Measurements from ENCODE around the gene SLC26A5.
"Not testable (repeated sequence)": the region's sequence is repeated elsewhere in the genome, so short reads cannot be mapped to it uniquely, and the experiment has no call there.

SLC26A5 gene, protein sequence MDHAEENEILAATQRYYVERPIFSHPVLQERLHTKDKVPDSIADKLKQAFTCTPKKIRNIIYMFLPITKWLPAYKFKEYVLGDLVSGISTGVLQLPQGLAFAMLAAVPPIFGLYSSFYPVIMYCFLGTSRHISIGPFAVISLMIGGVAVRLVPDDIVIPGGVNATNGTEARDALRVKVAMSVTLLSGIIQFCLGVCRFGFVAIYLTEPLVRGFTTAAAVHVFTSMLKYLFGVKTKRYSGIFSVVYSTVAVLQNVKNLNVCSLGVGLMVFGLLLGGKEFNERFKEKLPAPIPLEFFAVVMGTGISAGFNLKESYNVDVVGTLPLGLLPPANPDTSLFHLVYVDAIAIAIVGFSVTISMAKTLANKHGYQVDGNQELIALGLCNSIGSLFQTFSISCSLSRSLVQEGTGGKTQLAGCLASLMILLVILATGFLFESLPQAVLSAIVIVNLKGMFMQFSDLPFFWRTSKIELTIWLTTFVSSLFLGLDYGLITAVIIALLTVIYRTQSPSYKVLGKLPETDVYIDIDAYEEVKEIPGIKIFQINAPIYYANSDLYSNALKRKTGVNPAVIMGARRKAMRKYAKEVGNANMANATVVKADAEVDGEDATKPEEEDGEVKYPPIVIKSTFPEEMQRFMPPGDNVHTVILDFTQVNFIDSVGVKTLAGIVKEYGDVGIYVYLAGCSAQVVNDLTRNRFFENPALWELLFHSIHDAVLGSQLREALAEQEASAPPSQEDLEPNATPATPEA

DNA sequence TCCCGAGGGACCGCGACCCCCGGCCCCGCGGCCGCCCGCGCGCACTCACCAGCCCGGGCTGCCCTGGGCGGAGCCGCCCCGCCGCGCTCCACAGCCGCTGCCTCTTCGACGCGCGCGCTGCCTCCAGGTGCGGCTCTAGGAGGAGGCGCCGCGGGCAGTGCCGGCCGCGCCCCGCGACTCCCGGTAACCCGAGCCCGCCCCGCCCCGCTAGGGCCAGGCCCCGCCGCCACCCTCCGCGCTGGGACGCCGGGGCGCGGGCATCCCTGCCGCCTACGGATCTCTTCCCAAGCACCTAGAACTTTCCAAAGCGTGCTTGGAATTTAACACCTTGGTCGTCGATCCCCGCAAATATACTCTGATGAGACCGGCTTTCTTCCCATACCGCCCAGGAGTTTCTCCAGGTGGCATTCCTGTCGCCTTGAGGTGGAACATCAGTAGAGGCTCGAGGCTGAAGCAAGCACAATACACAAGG is at the start of gene SLC26A5:
TSS of gene SLC26A5 (minus strand) at position 159 of the 472 bp plus-strand sequence. CDS start 24,693 bp downstream, outside the sequence.
- peak; percentile 27 for DNase-seq

DNA sequence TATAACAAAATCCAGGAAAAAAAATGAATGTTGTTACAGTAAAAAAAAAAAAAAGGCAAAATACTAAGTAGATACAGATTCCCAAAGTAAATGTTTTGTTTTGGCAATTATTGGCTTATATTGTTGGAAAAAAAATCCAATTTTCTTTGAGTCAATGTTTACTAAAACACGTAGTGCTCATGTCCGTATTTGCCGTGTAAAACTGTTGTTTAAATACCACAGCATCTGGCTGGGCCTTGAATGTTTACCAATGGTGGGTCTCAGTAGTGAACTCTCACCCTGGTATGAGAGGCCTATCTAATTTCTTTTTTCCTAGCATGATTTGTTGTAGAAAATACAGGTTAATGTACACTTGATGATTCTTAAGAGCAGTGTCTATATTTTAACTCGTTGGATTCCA is 41.4 kb upstream of the SLC26A5 start:
- DNase-seq: peak; percentile 78

DNA sequence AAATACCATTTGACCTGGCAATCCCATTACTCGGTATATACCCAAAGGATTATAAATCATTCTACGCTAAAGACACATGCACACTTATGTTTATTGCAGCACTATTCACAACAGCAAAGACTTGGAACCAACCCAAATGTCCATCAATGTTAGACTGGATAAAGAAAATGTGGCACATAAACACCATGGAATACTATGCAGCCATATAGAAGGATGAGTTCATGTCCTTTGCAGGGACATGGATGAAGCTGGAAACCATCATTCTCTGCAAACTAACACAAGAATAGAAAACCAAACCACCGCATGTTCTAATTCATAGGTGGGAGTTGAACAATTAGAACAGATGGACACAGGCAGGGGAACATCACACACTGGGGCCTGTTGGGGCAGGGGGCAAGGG is 40.9 kb upstream of the SLC26A5 start:
- DNase-seq: not testable (repeated sequence)

DNA sequence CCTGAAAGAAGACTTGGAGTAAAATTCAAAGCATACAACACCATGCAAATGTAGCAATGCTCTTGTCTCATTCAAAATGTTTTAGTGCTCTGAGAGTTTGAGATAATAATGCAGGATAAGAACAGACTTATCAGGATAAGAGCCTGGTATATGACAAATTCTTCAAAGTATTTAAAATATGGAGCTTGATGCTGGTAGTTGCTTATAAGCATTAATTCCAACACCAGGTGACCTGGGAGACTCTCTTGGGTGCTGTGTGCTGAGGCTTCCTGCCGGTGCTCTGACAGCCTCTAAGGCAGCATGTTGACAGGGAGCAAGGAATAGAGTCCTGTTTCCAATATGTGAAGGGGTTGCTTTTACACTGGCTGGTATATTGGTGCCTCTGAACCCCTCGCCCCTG is 34.8 kb upstream of the SLC26A5 start:
- no peak for DNase-seq

DNA sequence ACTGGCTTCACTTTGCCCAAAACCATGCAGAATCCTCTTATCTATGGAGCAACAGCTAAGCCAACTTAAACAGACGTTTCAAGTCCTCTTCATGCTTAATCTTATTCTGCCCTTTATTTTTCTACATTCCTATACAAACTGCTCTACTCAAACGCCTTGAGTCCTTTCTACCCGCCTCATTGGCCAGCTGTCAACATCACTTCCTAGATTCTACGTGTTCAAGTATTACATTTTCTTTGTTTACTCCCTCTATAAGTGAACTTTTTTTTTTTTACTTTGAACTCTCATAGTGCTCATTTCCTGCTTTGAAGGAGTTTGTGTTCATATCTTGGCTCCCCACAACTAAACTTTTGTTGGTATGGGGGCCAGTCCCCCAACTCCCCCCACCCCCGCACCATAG is 28.9 kb upstream of the SLC26A5 start:
- DNase-seq: no peak

DNA sequence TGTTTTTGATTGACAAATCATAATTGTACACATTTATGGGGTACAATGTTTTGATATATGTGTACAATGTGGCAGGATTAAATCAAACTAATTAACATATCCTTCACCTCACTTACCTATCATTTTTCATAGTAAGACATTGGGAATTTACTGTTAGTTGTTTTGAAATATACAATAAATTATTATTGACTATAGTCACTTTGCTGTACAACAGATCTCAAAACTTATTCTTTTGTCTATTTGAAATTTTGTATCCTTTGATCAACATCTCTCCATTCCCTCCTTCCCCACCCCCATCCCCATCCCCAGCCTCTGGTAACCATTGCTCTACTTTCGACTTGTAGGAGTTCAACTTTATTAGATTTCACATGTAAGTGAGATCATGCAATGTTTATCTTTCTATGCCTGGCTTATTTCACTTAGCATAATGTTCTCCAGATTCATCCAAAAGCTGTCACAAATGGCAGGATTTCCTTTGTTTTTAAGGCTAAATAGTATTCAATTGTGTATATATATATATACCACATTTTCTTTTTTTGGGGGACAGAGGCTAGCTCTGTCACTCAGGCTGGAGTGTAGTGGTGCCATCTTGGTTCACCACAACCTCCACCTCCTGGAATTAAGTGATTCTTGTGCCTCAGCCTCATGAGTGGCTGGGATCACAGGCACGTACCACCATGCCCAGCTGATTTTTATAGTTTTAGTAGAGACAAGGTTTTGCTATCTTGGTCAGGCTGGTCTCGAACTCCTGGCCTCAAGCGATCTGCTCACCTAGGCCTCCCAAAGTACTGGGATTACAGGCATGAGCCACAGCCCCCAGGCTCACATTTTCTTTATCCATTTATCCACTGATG is 23.3 kb upstream of the SLC26A5 start:
- no peak for DNase-seq

DNA sequence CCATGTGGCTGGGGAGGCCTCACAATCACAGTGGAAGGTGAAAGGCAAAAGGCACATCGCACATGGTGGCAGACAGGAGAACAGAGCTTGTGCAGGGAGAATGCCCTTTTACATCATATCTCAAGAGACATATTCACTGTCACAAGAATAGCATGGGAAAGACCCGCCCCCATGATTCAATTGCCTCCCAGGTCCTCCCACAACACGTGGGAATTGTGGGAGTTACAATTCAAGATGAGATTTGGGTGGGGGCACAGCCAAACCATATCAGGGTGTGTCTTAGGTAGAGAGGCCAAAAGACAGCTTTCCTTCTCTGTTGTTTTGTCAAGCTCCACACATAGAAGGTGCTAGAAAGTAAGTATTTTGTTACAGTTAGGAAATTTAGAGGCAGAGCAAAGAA is 20.8 kb upstream of the SLC26A5 start:
- no peak for DNase-seq

DNA sequence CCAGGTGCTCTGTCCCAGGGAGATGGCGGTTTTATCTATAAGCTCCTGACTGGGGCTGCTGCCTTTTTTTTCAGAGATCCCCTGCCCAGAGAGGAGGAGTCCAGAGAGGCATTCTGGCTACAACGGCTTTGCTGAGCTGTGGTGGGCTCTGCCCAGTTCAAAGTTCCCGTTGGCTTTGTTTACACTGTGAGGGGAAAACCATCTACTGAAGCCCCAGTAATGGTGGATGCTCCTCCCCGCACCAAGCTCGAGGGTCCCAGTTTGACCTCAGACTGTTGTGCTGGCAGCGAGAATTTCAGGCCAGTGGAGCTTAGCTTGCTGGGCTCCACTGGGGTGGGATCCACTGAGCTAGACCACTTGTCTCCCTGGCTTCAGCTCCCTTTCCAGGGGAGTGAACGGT is 16.4 kb upstream of the SLC26A5 start:
- no peak for DNase-seq

DNA sequence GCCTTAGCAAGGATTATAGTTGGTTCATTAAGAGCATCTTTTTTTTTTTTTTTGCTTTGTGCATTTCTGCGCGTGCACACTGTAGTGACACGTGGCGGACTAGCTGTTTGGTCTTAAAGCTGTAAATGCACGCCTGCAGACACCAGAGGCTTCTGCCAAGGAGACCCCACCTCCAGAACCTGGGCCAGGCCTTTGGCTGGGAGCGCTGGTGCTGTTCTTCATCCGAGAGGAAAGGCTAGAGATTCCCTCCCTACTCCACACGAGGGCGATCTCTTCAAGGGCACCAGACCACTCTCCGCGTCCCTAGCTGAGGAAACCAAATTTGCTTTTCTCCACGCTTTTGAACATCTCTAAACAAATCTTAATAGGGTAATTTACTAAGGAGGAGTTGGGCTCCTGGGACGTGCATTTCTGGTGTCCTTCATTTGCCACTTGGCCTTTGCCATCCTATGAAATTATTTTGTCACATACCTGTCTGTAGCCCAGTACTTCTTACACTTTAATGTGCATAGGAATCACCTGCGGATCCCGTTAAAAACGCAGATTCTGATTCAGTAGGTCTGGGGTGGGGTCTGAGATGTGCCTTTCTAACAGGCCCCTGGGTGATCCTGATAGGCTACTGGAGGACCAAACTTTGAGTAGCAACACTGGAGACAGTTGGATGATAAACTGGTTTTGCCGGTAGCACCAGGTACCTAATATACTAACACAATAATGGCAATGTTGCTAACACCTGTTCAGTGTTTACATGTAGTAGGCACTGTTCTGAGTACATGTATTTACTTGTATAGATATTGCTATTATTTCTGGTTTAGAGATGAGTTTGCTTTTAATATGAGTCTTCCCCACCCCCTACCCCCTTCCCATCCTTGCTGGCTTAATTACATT is 1.3 kb upstream of the SLC26A5 start:
- DNase-seq: peak; percentile 89

DNA sequence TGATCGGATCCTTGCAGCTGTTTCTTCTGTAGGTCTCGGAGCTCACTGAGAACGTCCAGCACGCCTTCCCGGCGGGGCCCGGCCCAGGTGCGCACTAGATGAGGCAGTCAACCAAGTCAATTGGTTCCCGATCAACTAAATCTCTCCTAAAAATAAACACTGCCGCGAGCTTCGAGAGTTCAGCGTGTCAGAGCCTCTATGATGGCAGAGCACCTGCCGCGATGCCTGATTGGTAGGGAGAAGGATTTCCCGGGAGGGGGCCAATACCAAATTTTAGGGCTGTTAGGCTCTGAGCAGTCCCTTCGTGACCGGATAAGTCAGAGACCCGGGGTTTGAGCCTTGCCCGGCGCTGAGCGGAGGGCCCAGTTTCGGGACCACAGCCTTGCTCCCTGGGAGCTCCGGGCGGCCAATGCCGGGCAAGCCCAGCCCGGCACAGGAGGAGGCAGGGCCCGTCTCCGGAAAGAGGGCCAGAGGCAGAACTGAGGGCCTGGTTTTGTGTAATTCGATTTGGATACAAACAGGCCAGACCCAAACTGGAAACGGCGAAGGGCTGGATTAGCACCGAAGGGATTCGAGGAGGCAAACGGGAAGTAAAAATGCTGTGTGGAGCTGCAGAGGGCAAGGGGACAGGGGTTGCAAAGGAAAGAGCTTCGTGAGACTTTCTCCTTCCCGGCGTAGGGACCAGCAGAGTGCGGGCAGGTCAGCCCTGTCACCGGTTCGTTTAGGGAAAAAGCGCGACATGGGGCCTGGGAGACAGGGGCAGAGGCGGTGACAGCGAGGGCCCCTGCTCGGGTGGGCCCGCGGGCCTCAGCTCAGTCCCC is 569 bp downstream of the SLC26A5 start:
- DNase-seq: no peak

DNA sequence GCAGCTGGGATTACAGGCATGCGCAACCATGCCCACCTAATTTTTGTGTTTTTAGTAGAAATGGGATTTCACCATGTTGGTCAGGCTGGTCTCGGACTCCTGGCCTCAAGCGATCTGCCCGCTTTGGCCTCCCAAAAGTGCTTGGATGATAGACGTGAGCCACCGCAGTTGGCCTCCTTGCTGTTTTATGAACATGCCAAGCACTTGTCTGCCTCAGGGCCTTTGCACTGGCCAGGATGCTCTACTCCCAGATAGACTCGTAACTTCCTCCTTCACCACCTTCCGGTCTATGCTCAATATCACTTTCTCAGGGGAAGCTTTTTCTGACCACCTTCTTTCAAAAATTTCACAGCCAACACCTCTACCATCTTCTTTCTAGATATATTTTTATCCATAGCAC is 6.3 kb downstream of the SLC26A5 start:
- DNase-seq: no peak

DNA sequence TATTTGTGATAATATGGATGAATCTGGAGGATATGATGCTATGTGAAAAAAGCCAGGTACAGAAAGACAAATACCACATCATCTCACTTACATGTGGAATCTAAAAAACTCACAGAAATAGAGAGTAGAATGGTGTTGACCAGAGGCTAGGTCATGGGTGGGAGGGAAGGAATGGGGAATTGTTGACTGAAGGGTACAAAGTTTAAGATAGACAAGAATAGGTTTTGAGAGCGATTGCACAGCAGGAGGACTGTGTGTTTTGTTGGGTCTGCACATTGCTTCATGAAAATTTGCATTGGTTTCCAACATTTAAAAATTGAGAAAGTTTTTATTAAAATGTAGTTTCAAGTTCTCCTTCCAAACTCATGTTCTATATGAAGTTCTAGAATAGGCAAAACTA is 8.4 kb downstream of the SLC26A5 start:
- DNase-seq: no peak

DNA sequence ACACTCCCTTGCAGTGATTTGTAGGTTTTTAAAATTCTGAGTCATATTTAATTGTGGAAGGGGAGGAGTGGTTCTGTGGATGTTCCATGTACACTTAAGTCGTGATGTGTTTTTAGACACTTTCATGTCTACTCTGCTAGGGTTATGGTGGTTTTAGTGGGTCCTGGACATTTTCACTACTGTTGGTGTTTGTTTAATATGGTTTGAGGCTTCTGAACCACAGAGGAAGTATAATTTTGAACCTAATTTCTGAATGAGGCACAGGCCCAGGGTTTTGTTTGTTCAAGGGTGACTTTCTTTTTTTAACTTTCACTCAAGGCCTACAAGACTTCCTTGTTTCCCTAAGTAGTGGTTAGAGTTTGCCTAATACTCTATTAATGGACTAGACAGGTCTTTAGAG is 13.3 kb downstream of the SLC26A5 start:
- no peak for DNase-seq

DNA sequence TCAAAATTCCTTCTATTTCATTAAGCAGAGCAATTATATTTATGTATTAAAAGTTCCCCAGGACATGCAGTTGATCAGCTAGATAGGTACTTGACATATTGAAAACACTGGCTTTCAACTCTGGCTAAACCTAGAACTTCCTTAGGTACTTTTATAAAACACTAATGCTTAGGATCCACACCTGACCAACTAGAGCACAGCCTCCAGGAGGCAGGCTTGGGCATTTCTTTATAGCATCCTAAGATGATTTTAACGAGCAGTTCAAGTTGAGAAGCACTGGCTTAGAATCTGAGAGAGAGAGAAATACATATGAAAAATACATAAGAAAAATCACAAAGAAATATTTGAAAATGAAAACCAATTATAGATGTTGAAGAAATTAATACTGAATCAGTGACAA is 20.8 kb downstream of the SLC26A5 start:
- no peak for DNase-seq

DNA sequence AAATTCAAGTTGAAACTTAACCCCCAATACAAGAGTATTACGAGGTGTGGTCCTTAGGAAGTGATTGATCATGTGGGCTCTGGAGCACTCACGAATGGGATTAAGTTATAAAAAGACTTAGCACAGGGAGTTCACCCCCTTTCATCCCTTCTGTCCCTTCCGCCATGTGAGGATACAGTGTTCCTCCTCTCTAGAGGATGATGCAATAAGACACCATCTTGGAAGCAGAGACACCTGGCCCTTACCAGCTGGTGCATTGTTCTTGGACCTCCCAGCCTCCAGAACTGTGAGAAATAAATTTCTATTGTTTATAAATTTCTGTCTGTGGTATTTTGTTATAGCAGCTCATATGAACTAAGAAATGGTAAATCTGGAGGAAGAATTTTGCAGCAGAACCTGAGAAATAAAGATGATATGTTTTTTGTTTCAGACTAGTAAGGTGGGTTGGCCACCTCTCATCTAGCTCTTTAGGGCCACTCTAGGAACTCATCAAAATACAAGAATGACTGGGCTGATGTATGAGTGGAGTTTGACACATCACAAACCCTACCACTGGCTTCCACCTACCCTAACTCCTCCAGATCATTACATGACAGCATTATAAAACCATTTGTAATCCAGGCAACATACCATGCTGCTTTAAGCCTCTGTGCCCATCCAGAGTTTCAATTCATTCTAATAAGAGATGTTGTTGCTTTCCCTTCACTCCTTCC is 22.4 kb downstream of the SLC26A5 start:
- DNase-seq: no peak

DNA sequence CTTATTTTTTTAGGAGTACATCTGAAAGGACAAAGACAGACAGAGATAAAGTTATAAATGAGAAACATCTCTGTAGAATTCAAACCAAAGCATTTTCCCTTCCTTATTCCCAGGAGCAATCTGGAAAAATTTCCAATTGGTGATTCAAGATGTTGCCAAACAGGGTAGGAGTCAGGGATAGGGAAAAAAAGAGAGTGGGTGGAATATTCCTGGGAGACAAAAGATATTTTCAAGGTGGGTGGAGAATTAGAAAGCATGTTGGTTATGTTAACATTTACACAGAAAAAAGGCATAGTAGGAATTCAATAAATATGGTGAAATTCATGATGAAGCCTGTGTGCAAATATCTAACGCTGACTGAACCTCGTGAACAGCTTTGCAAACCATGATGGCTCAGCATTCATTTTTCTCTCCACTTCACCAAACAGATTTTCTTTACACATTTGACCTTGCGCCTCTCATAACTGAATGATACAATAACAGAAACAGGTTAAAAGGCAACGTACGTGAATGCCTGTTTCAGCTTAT is 25.1 kb downstream of the SLC26A5 start:
- no peak for DNase-seq

DNA sequence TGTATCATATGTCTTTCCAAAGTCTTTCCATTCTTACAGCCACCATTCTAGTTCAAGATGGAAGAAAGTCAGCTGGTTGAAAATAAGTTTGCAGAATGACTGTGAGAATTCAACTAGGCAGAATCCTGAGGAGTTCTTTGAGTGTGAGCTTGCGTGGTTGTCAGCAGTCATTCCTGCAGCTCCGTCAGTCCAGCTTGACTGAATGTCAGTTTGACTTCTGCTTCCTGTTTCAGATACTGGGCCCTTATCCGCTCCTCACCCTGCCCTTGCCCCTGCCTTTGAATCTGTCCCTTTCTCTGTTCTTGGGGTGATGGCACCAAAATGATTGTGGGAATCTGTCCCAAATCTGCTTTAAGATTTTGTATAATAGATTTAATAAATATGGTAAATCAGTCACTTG is 27.8 kb downstream of the SLC26A5 start:
- no peak for DNase-seq

DNA sequence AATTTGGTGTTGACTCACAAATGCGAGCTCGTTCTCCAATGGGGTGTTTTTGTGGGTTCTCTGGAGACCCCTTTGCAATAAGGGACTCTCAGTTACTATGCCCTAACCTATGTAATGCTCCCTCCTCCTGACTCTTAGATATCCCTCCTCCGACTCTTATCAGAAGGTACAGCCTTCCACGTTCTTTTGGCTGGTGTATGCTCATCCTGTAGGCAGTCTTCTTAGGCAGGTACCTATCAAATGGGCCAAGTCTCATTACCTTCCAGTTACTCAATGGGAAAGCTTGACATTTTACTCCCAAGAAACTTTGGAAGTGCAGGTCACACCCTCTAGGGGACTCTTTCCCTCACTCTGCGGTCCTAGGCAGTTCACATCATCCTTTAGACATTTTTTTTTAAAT is 32.6 kb downstream of the SLC26A5 start:
- DNase-seq: no peak

DNA sequence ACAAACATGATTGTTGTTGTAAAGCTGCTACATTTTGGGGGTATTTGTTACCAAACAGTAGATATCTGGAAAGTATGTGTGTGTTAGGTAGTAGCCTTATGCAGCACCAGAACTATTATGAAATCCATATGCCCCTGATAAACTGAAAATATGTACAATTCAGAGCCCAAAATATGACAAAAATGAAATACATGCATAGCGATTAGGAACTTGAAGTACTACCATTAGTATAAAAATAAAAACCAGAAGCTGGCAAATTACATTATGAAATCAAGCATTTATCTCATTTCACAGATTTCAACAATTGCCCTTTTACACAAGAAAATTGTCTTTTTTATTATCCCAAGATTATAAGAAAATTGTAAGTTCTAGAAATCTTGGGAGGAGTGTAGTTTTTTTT is 33.9 kb downstream of the SLC26A5 start:
- DNase-seq: no peak

Data from NCI-H748 treated with DMSO at 0.1 percent for 48 hours (cell line).